ES-I3 (cell line): Measurements from ENCODE around the gene SYNPR.
"Not testable (repeated sequence)": the region's sequence is repeated elsewhere in the genome, so short reads cannot be mapped to it uniquely, and the experiment has no call there.

Experiments
- H3K36me3 ChIP-seq: 2 replicates; pipeline ENCODE4 v1.6.1; 2013; ENCODE audit warnings: mild to moderate bottlenecking, low read length, control low read depth, moderate library complexity; ENCODE audit not compliant: insufficient read depth
- H3K4me1 ChIP-seq: 2 replicates; pipeline ENCODE4 v1.6.1; 2013; ENCODE audit warnings: mild to moderate bottlenecking, control low read depth, low read length; ENCODE audit not compliant: insufficient read depth
- H3K9ac ChIP-seq: 2 replicates; pipeline ENCODE4 v1.6.1; 2013; ENCODE audit warnings: low read depth, mild to moderate bottlenecking, low read length, moderate library complexity
- H3K9me3 ChIP-seq: 2 replicates; pipeline ENCODE4 v1.6.1; 2013; ENCODE audit warnings: mild to moderate bottlenecking, low read length, moderate library complexity; ENCODE audit not compliant: control insufficient read depth, insufficient read depth

The SYNPR gene

DNA sequence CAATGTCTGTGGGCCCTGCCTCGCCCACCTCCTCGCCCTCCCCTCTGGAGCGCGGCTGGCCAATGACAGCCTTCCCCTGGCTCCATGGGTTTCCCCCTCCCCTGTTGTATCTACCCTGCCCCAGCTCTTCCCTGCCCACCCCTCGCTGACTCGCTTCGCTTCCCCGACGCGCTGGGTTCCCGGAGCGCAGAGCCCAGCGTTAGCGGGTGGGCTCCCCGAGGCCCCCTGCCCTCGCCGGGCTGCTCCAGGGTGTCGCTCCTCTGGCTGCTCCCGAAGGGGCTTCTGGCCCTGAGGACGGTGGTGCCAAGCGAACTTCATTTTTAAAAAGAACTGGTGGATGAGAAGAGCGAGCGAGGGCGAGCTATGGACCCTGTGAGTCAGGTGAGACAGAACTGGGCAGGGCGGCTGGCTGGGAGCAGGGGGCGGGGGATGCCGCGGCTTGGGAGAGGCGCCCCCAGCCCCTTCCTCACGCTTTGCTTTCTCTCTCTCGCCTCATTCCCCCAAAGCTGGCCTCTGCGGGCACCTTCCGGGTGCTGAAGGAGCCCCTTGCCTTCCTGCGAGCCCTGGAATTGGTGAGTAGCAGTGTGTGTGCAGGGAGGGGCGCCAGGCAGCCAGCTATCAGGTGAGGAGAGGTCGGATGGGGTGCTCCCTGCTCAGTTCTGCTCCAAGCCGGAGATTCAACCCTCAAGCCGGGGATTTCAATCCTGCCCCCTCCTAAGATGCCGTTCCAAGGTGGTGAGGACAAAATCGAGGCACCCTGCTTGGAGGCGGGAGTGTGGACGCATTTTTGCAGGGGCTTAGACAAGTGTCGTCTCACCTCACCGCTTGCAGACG is at the start of gene SYNPR:
SYNPR (plus strand) TSS at position 138 of the 834 bp plus-strand sequence.
- Histone ChIP-seq H3K36me3 (no peaks in the 10 kb centered on the region), H3K9me3 (no peaks in the 10 kb centered on the region; the same call in 1 of the 2 replicates), H3K4me1 (0 out of 2 replicates have a peak, but pooled peaks cover 4% of the 10 kb centered on the region), H3K9ac (peak within 1 kb of the TSS; percentile 75)

DNA sequence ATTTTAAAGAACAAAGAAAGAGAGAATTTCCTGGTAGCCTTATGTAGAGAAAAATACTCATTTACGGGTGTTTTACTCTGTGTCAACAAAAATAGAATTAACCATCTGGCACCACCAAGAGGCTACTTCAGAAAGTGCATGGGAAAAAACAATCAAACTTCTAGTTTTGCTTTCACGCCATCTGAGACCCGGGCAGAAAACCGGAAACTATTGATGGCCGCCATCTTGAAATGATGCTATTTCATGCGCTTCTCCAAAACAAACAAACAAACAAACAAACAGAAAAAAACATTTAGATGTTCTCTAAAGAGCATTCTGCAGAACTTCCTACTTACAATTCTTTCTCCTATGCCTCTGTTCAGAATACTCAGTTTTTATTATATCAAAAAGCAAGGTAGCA is 49.4 kb upstream of the SYNPR start:
- Histone ChIP-seq H3K9ac (peak overlapping the region; percentile 14; the same call in 1 of the 2 replicates), H3K4me1 (peaks cover 13% of the 10 kb centered on the region; the same call in 1 of the 2 replicates), H3K9me3 (no peaks in the 10 kb centered on the region), H3K36me3 (no peaks in the 10 kb centered on the region)

DNA sequence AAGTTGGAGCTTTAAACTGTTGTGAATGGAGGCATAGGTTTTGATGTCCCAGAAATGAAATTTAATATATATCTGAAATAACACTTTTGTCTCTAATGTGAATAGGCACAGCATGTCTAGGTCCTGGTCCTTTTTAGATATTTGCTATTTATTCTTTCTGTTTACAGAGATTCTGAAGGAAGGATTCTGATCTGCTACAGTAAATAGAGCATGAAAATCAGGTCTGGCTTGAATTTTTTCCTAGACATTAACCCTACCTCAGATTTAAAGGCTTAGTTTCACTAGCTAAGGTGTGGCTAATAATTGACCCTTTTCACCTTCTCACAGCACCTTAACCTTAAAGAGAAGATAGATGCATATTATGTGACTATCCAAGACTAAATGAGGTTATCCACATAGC is 48.0 kb upstream of the SYNPR start:
- Histone ChIP-seq H3K9me3 (no peaks in the 10 kb centered on the region), H3K4me1 (peaks cover 13% of the 10 kb centered on the region; the same call in 1 of the 2 replicates), H3K9ac (no peak overlapping the region), H3K36me3 (no peaks in the 10 kb centered on the region)

DNA sequence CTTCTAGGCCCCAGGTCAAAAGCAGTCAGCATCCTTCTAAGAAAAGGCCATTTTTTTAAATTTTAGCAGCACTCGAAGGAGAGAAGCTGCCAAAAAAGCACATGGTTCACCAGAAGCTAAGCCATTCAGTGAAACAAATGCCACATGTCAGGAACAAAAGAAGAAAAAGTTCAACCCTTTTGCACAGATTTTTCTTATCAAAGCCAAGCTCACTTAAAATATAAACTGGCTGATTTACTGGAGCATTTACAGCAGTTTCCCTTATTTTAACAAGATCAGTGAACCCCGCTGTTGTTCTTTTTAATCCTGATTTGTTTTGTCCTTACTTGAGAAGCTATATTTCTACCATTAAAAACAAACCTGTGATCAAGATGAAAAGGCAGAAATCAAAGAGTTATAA is 46.5 kb upstream of the SYNPR start:
- H3K9me3 ChIP-seq = no peaks in the 10 kb centered on the region
- H3K4me1 ChIP-seq = peaks cover 13% of the 10 kb centered on the region; the same call in 1 of the 2 replicates
- no peak overlapping the region for H3K9ac ChIP-seq
- no peaks in the 10 kb centered on the region for H3K36me3 ChIP-seq

DNA sequence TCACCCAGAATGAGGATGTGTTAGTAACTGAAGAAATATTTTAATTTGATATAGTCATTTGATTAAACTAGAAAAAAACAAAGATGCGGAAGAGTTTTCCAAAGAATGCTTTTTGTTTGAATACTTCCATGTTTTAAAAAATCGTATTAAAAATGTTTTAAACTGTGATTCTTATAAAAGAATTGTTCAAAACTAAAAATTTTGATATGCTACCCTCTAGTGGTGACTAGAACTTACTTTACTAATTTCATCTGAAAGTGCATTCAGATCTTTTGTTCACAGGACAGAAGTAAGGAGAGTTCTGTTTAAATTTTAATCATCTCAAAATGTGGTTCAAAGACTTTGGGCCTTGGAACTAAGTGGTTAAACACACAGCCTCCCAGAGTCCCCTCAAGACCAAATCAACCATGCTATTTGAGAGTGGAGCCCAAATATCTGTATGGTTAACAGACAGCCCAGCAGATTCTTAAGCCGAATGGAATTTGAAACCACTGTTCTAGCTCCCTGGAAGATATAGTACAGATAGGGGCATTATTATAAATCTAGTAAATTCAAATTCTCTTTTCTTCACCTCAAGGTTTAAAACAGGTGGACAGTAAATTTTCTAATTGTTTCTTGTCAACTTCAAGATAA is 45.2 kb upstream of the SYNPR start:
- H3K9ac ChIP-seq = no peak overlapping the region
- peaks cover 5% of the 10 kb centered on the region; the same call in 1 of the 2 replicates for H3K4me1 ChIP-seq
- no peaks in the 10 kb centered on the region for H3K9me3 ChIP-seq
- no peaks in the 10 kb centered on the region for H3K36me3 ChIP-seq

DNA sequence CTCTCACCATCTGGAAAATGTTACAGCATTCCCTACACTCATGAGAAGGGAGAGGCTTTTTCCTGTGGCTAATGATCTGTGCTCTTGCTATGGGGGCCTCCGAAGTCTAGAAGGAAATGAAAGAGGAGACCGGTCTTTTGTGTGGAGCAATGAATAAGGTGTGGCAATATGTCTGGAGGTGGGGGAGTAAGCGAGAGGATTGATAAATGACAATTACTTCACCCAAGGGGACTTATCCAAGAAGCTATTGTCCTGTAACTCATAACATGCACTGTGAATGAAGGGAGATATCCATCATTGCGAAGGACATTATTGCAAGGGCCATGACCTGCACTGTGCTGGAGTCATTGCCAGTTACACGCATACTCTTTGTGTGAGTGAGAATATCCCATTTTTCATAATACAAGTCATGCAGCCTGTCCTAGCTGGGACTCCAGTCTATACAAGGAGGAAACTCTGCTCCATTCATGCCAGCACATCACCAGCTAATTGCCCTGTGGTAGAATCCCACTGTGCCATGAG is 37.7 kb upstream of the SYNPR start:
- H3K9ac ChIP-seq = no peak overlapping the region
- H3K4me1 ChIP-seq = peaks cover 6% of the 10 kb centered on the region; the same call in 1 of the 2 replicates
- no peaks in the 10 kb centered on the region for H3K9me3 ChIP-seq
- H3K36me3 ChIP-seq = no peaks in the 10 kb centered on the region

DNA sequence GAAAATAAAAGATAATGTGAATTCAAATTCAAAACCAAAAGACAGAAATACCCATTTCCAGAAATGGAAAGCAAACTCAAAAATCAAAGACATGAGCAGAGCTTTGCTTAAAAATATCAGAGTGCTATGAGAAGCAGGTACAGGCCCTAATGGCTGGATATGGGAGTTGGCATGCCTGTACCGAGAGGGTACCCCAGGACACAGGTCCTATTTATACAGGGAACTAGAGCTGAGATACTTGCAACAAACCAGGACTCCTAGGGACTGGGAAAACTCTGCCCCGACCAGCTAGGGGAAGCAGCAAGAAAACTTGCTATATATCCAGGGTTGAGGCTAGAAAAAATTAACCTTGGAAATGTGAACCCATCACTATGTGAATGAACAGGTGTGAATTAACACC is 36.0 kb upstream of the SYNPR start:
- Histone ChIP-seq H3K9me3 (no peaks in the 10 kb centered on the region), H3K36me3 (no peaks in the 10 kb centered on the region), H3K4me1 (peaks cover 6% of the 10 kb centered on the region; the same call in 1 of the 2 replicates), H3K9ac (no peak overlapping the region)

DNA sequence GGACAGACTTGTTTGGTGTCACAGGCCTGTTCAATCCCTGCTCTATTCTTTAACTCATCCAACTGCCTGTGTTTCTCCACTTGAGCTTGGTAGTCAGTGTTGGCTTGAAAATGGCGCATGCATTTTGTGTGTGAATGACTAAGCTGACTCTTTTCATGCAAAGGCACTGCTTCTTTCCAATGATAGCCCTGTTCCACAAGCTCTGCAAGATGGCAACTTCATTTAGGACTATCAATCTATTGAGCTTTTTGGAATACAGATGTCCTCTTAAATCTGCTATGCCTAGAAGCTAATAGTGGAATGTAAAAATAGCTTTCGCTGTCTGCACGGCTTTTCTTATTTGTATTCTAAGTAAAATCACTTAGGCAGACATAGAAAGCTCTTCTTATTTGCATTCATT is 33.6 kb upstream of the SYNPR start:
- Histone ChIP-seq H3K4me1 (peaks cover 6% of the 10 kb centered on the region; the same call in 1 of the 2 replicates), H3K9ac (no peak overlapping the region)

DNA sequence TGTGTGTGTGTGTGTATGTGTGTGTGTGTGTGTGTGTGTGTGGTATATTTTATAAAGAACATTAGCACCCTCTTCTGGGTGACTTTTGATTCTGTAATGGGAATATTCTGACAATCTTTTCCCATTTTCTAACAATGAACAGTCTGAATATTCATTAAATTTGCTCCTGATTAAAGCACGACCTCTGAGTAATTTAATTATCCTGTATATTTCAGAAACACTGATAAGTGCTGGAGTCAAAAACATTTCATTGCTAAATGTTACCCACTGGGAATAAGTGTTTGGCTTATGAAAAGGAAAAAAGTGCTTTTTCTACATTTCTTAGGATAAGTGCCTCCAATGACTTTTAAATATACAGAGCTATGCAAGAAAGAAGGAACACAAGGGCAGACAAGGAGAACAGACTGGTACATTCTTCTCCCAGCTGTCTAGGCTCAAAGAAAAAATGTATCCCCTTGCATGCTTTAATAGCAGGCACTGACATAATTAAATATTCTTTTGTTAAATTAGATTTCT is 32.3 kb upstream of the SYNPR start:
- no peak overlapping the region for H3K9ac ChIP-seq
- H3K4me1 ChIP-seq = peaks cover 6% of the 10 kb centered on the region; the same call in 1 of the 2 replicates
- H3K9me3 ChIP-seq = no peaks in the 10 kb centered on the region
- H3K36me3 ChIP-seq = no peaks in the 10 kb centered on the region

More for the DNA sequence above, 33.6 kb upstream of the SYNPR start:
- Histone ChIP-seq H3K36me3 (no peaks in the 10 kb centered on the region), H3K9me3 (no peaks in the 10 kb centered on the region)

DNA sequence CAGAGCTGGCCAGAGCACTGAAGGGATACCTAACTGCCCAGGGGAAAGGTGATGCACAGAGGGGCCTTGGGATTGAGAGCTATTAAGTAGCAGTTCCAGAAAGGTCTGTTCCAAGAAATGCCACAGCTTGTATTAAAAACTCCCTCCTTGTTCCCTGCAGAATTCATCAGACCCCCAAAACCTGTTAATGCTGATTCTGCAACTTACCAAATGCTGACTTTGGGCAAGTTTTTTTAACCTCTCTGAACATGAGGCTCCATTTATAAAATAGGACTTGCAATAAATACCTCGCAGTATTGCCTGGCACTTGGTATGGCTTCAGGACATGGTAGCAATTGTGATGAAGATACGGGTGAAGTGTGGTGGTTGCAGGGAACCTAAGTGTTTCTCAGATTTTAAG is 30.1 kb upstream of the SYNPR start:
- H3K36me3 ChIP-seq = no peaks in the 10 kb centered on the region
- H3K9ac ChIP-seq = no peak overlapping the region
- H3K4me1 ChIP-seq = peaks cover 6% of the 10 kb centered on the region; the same call in 1 of the 2 replicates

DNA sequence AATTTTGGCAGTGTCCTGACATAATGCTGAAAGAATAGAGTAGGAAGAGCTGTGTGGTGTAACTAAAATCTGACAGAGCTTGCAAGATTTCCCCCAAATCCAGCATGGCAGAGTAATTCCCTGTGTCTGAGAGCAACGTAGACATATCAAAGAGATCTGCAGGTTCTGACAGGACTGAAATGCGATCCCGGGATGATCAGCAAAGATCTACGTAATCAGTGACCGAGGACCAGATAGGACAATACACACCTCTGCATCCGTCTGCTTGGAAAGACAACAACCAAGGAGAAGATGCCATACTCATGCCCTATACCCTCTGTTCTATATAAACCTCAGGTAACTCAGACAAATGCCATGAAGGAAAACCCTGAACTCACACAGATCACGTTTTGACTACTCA is 26.6 kb upstream of the SYNPR start:
- Histone ChIP-seq H3K9ac (no peak overlapping the region), H3K9me3 (no peaks in the 10 kb centered on the region), H3K36me3 (no peaks in the 10 kb centered on the region), H3K4me1 (no peaks in the 10 kb centered on the region)

More for the DNA sequence above, 30.1 kb upstream of the SYNPR start:
- H3K9me3 ChIP-seq = no peaks in the 10 kb centered on the region

DNA sequence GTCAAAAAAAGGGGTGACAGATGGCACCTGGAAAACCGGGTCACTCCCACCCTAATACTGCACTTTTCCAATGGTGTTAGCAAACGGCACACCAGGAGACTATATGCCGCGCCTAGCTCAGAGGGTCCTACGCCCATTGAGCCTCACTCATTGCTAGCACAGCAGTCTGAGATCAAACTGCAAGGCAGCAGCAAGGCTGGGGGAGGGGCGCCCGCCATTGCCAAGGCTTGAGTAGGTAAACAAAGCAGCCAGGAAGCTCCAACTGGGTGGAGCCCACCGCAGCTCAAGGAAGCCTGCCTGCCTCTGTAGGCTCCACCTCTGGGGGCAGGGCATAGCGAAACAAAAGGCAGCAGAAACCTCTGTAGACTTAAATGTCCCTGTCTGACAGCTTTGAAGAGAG is 22.3 kb upstream of the SYNPR start:
- not testable (repeated sequence) for H3K4me1 ChIP-seq, H3K36me3 ChIP-seq, H3K9me3 ChIP-seq, H3K9ac ChIP-seq

DNA sequence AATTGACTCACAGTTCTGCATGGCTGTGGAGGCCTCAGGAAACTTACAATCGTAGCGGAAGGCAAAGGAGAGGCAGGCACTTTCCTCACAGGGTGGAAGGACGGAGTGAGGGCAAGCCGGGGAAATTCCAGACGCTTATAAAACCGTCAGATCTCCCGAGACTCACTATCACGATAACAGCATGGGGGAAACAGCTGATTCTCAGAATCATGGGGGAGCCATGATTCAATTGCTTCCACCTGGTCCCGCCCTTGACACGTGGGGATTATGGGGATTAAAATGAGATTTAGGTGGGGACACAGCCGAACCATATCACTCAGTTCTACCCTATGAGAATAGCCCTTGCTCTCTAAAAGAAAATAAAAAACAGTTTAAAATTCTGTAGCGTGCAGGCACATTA is 13.4 kb upstream of the SYNPR start:
- H3K9ac ChIP-seq = no peak overlapping the region
- no peaks in the 10 kb centered on the region for H3K36me3 ChIP-seq

DNA sequence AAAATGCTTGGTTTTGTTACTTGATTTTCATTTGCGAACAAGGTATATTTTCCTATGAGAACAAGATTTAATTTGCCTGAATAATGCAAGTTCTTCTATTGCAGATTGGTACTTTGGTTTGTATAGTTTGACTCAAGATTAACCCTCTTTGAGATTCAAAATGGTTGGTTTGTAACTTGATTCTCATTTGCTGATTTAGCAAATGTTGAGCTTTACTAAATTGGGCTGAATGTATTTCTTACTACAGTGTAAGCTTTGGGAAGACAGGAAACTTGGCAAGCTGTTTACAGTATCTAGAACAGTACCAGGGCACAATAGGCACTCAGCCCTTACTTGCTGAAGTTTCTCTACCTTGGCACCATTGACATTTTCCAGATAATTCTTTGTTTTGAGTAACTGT is 3.7 kb upstream of the SYNPR start:
- Histone ChIP-seq H3K4me1 (0 out of 2 replicates have a peak, but pooled peaks cover 2% of the 10 kb centered on the region), H3K9me3 (no peaks in the 10 kb centered on the region; the same call in 1 of the 2 replicates), H3K9ac (no peak overlapping the region), H3K36me3 (no peaks in the 10 kb centered on the region)

More for the DNA sequence above, 13.4 kb upstream of the SYNPR start:
- H3K4me1 ChIP-seq = no peaks in the 10 kb centered on the region
- no peaks in the 10 kb centered on the region for H3K9me3 ChIP-seq
